Measurements from ENCODE around the gene SLX4. TPM values are rescaled to one million over a fixed set of nuclear protein-coding genes. Genes with fewer than 3 reads are reported as not detected.
"Not testable (repeated sequence)": the region's sequence is repeated elsewhere in the genome, so short reads cannot be mapped to it uniquely, and the experiment has no call there.

The SLX4 gene
- polyA plus RNA-seq, 4 donors = 1.1 to 6.0 (median 2.7) TPM

DNA sequence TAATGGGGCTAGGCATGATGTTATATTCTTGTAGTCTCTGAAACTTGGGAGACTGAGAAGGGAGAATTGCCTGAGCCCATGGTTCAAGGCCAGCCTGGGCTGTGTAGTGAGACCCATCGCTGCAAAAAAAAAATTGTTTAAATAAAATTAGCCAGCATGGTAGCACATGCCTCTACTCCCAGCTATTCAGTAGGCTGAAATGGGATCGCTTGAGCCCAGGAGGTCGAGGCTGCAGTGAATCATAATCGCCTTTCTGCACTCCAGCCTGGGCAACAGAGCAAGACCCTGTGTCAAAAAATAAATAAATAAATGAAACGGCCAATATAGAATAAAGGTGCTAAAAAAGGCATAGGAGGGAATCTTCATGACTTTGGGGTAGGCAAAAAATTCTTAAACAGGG is 13.9 kb upstream of the SLX4 start:
- Histone ChIP-seq H3K27ac (ENCODE audit: low read depth in 1 of 3, low read length in 2 of 3) (peak overlapping the region in 1 of 3 donors; percentile 60), H3K4me3 (ENCODE audit: low read depth in 1 of 3, low read length in 3 of 3) (no peak overlapping the region), H3K27me3 (ENCODE audit: control insufficient read depth in 3 of 3, insufficient read depth in 3 of 3, low read length in 3 of 3) (no peaks in the 10 kb centered on the region), H3K36me3 (ENCODE audit: control insufficient read depth in 3 of 3, insufficient read depth in 2 of 3, low read depth in 1 of 3, low read length in 3 of 3) (peaks cover 0 to 3% (median 0%) of the 10 kb centered on the region in 3 donors), H3K9me3 (ENCODE audit: control insufficient read depth in 2 of 2, insufficient read depth in 1 of 2, low read depth in 1 of 2, low read length in 1 of 2) (no peaks in the 10 kb centered on the region), H3K4me1 (ENCODE audit: control insufficient read depth in 3 of 3, insufficient read depth in 2 of 3, low read depth in 1 of 3, low read length in 2 of 3) (no peaks in the 10 kb centered on the region)
- DNase-seq (no peak), FAIRE-seq (no peak)
- WGBS, 3 donors = 91 to 94% (median 91%) methylated on average over 5 of the region's 5 CpGs

DNA sequence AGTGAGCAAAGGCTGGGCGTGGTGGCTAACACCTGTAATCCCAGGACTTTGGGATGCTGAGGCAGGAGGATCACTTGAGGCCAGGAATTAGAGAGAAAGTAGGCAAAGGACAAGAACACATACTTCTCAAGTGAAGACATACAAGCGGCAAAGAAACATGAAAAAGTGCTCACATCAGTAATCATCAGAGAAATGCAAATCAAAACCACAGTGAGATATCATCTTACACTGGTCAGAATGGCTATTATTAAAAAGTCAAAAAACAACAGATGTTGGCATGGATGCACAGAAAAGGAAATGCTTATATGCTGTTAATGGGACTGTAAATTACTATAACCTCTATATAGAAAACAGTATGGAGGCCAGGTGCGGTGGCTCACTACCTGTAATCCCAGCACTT is 12.2 kb upstream of the SLX4 start:
- Histone ChIP-seq H3K4me1 (ENCODE audit: control insufficient read depth in 3 of 3, insufficient read depth in 2 of 3, low read depth in 1 of 3, low read length in 2 of 3) (no peaks in the 10 kb centered on the region), H3K27me3 (ENCODE audit: control insufficient read depth in 3 of 3, insufficient read depth in 3 of 3, low read length in 3 of 3) (no peaks in the 10 kb centered on the region), H3K27ac (ENCODE audit: low read depth in 1 of 3, low read length in 2 of 3) (no peak overlapping the region), H3K4me3 (ENCODE audit: low read depth in 1 of 3, low read length in 3 of 3) (no peak overlapping the region), H3K9me3 (ENCODE audit: control insufficient read depth in 2 of 2, insufficient read depth in 1 of 2, low read depth in 1 of 2, low read length in 1 of 2) (no peaks in the 10 kb centered on the region), H3K36me3 (ENCODE audit: control insufficient read depth in 3 of 3, insufficient read depth in 2 of 3, low read depth in 1 of 3, low read length in 3 of 3) (peaks cover 0 to 11% (median 0%) of the 10 kb centered on the region in 3 donors)
- WGBS, 3 donors = 80 to 89% (median 83%) methylated on average over 3 of the region's 3 CpGs
- DNase-seq (no peak), FAIRE-seq (no peak)

DNA sequence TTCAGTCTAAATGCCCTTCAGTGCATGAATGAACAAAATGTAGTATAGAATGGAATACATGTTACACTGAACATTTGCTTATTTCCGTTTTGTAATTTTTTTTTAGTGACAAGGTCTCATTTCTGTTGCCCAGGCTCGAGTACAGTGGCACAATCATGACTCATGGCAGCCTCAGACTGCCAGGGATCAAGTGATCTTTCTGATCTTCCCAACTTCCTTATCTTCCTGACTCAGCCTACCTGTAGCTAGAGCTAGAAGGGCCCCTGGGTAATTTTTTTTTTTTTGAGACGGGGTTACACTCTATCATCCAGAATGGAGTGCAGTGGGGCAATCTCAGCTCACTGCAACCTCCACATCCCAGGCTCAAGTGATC is 7.3 kb upstream of the SLX4 start:
- no peaks in the 10 kb centered on the region for H3K9me3 ChIP-seq (ENCODE audit: control insufficient read depth in 2 of 2, insufficient read depth in 1 of 2, low read depth in 1 of 2, low read length in 1 of 2)
- no peak overlapping the region for H3K27ac ChIP-seq (ENCODE audit: low read depth in 1 of 3, low read length in 2 of 3)
- DNase-seq (peak in 1 of 2 donors; percentile 66), FAIRE-seq (no peak)
- peaks cover 0 to 1% (median 0%) of the 10 kb centered on the region in 3 donors for H3K4me1 ChIP-seq (ENCODE audit: control insufficient read depth in 3 of 3, insufficient read depth in 2 of 3, low read depth in 1 of 3, low read length in 2 of 3)
- 38 to 63% (median 40%) methylated on average over 3 of the region's 3 CpGs for WGBS, 3 donors
- H3K27me3 ChIP-seq (ENCODE audit: control insufficient read depth in 3 of 3, insufficient read depth in 3 of 3, low read length in 3 of 3) = no peaks in the 10 kb centered on the region
- no peak overlapping the region for H3K4me3 ChIP-seq (ENCODE audit: low read depth in 1 of 3, low read length in 3 of 3)
- H3K36me3 ChIP-seq (ENCODE audit: control insufficient read depth in 3 of 3, insufficient read depth in 2 of 3, low read depth in 1 of 3, low read length in 3 of 3) = peaks cover 0 to 14% (median 2%) of the 10 kb centered on the region in 3 donors

DNA sequence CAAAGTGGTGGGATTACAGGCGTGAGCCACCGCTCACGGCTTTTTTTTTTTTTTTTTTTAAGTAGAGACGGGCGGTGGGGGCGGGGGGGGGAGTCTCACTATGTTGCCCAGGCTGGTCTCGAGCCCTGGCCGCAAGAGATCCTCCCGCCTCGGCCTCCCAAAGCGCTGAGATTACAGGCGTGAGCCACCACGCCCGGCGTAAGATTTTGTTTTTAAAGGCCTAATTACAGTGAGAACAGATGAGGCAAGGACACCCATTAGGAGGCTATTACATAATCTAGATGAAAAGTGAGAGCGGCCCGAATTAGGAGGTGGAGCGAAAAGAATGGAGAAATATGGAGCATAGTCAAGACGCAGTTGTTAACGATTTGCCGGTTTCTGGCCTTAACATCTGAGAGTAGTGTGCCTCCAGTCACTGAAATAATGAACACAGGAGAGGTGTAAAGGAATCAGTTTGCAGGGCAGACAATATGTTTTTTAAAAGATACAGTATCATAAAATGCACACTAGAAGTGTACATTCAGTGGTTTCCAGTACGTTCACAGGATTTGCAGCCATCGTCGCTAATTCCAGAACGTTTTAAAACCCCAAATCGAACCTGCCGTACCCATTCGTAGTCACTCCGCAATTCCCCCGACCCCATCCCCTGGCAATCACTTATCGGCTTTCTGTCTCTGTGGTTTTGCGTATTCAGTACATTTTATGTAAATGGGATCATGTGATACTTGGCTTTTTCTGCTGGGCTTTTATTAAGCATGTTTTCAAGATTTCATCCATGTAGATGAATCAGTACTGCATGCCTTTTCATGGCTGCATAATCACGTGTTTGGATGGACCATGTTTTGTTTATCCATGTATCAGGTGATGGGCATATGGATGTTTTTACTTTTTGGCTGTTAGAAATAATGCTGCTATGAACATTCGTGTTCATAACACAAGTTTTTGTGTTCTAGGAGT is 1.4 kb upstream of the SLX4 start:
- FAIRE-seq (no peak), DNase-seq (no peak)
- Histone ChIP-seq H3K4me3 (ENCODE audit: low read depth in 1 of 3, low read length in 3 of 3) (peak overlapping the region; percentile 77 to 98 (median 97)), H3K27me3 (ENCODE audit: control insufficient read depth in 3 of 3, insufficient read depth in 3 of 3, low read length in 3 of 3) (no peaks in the 10 kb centered on the region), H3K4me1 (ENCODE audit: control insufficient read depth in 3 of 3, insufficient read depth in 2 of 3, low read depth in 1 of 3, low read length in 2 of 3) (peaks cover 0 to 19% (median 1%) of the 10 kb centered on the region in 3 donors), H3K9me3 (ENCODE audit: control insufficient read depth in 2 of 2, insufficient read depth in 1 of 2, low read depth in 1 of 2, low read length in 1 of 2) (no peaks in the 10 kb centered on the region), H3K27ac (ENCODE audit: low read depth in 1 of 3, low read length in 2 of 3) (no peak overlapping the region), H3K36me3 (ENCODE audit: control insufficient read depth in 3 of 3, insufficient read depth in 2 of 3, low read depth in 1 of 3, low read length in 3 of 3) (peaks cover 0 to 8% (median 2%) of the 10 kb centered on the region in 3 donors)
- WGBS, 3 donors = 67 to 77% (median 68%) methylated on average over 34 of the region's 34 CpGs

DNA sequence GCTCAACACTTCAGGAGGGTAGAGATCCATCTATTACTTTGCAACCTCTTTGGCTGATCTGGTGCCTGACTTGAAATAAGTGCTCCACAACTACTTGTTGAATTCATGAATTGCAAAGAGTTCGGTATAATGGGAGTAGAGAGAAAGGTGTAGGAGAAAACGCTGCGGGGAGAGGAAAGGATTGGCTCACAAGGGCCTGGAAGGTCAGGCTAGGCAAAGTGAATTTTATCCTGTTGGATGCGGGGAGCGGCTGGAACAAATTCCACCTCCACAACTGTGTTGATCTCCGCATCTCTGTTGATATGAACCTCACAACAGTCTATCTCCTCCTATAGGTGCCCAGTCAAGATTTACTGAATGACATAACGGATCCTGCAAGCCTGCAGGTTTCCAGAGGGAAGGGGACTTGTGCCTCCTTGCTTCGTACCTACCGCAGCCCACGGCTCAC is 684 bp downstream of the SLX4 start:
- peak in 1 of 2 donors; percentile 50 for DNase-seq
- 0 to 4% (median 4%) methylated on average over 10 of the region's 10 CpGs for WGBS, 3 donors
- no peak for FAIRE-seq
- Histone ChIP-seq H3K27me3 (ENCODE audit: control insufficient read depth in 3 of 3, insufficient read depth in 3 of 3, low read length in 3 of 3) (no peaks in the 10 kb centered on the region), H3K27ac (ENCODE audit: low read depth in 1 of 3, low read length in 2 of 3) (peak overlapping the region; percentile 84 to 91 (median 85)), H3K4me3 (ENCODE audit: low read depth in 1 of 3, low read length in 3 of 3) (peak overlapping the region; percentile 91 to 98 (median 93)), H3K9me3 (ENCODE audit: control insufficient read depth in 2 of 2, insufficient read depth in 1 of 2, low read depth in 1 of 2, low read length in 1 of 2) (no peaks in the 10 kb centered on the region), H3K4me1 (ENCODE audit: control insufficient read depth in 3 of 3, insufficient read depth in 2 of 3, low read depth in 1 of 3, low read length in 2 of 3) (peaks cover 0 to 19% (median 1%) of the 10 kb centered on the region in 3 donors), H3K36me3 (ENCODE audit: control insufficient read depth in 3 of 3, insufficient read depth in 2 of 3, low read depth in 1 of 3, low read length in 3 of 3) (peaks cover 0 to 14% (median 0%) of the 10 kb centered on the region in 3 donors)

DNA sequence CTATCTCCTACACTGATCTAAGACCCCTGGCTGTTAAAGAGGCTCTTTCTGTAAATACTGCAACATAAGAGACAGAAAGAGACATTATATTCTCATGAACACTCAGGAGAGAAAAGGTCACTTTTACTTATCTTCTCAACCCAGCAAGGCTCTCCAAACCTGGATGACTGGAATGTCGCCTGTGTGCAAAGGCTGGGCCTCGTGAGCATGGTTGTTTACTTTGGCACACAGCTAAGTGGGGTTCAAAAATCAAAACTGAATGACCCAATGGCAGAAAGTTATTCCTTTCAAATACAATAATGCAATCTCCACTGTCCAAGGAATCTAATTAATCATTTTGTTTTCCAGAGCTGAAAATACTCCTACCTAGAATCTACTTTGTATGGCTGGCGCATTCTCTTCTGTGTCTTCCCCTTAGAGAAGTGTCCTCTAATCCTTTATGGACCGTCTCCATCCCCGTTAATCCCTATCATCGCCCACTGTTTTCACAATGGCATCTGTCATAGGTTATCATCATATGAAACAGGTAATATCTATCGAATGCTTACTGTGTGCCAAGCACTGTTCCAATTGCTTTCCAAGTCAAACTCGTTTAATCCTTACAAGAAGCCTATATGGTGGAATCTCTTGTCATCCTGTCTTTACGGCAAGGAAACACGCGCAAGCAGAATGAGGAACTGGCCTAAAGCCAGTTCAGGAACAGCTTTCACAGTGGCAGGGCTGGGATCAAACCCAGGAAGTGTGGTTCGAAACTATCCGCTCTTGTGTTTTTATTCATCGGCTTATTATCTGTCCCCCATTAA is 1.3 kb downstream of the SLX4 start:
- peaks cover 0 to 19% (median under 1%) of the 10 kb centered on the region in 3 donors for H3K4me1 ChIP-seq (ENCODE audit: control insufficient read depth in 3 of 3, insufficient read depth in 2 of 3, low read depth in 1 of 3, low read length in 2 of 3)
- DNase-seq = peak; percentile 66 to 82
- no peaks in the 10 kb centered on the region for H3K27me3 ChIP-seq (ENCODE audit: control insufficient read depth in 3 of 3, insufficient read depth in 3 of 3, low read length in 3 of 3)
- H3K27ac ChIP-seq (ENCODE audit: low read depth in 1 of 3, low read length in 2 of 3) = peak overlapping the region in 2 of 3 donors; percentile 84 to 85
- H3K4me3 ChIP-seq (ENCODE audit: low read depth in 1 of 3, low read length in 3 of 3) = peak overlapping the region; percentile 91 to 98 (median 93)
- WGBS, 3 donors = 20 to 44% (median 31%) methylated on average over 14 of the region's 14 CpGs
- no peak for FAIRE-seq
- no peaks in the 10 kb centered on the region for H3K9me3 ChIP-seq (ENCODE audit: control insufficient read depth in 2 of 2, insufficient read depth in 1 of 2, low read depth in 1 of 2, low read length in 1 of 2)
- H3K36me3 ChIP-seq (ENCODE audit: control insufficient read depth in 3 of 3, insufficient read depth in 2 of 3, low read depth in 1 of 3, low read length in 3 of 3) = peaks cover 0 to 14% (median 0%) of the 10 kb centered on the region in 3 donors

DNA sequence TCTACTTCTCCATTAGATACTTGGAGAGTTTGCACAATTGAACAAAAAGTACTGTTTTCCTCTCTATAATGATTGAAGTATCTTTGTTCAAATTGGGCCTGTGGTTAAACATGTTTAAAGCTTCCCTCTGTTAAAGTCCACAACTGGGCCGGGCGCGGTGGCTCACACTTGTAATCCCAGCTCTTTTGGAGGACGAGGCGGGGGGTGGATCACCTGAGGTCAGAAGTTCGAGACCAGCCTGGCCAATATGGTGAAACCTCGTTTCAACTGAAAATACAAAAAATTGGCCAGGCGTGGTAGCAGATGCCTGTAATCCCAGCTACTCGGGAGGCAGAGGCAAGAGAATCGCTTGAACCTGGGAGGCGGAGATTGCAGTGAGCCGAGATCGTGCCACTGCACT is 2.4 kb downstream of the SLX4 start:
- not testable (repeated sequence) for H3K27ac ChIP-seq (ENCODE audit: low read depth in 1 of 3, low read length in 2 of 3); H3K4me3 ChIP-seq (ENCODE audit: low read depth in 1 of 3, low read length in 3 of 3); FAIRE-seq; H3K27me3 ChIP-seq (ENCODE audit: control insufficient read depth in 3 of 3, insufficient read depth in 3 of 3, low read length in 3 of 3); H3K9me3 ChIP-seq (ENCODE audit: control insufficient read depth in 2 of 2, insufficient read depth in 1 of 2, low read depth in 1 of 2, low read length in 1 of 2); DNase-seq
- WGBS, 3 donors = 94 to 95% (median 94%) methylated on average over 13 of the region's 13 CpGs
- Histone ChIP-seq H3K4me1 (ENCODE audit: control insufficient read depth in 3 of 3, insufficient read depth in 2 of 3, low read depth in 1 of 3, low read length in 2 of 3) (peaks cover 0 to 19% (median 0%) of the 10 kb centered on the region in 3 donors), H3K36me3 (ENCODE audit: control insufficient read depth in 3 of 3, insufficient read depth in 2 of 3, low read depth in 1 of 3, low read length in 3 of 3) (peaks cover 0 to 11% (median 0%) of the 10 kb centered on the region in 3 donors)

DNA sequence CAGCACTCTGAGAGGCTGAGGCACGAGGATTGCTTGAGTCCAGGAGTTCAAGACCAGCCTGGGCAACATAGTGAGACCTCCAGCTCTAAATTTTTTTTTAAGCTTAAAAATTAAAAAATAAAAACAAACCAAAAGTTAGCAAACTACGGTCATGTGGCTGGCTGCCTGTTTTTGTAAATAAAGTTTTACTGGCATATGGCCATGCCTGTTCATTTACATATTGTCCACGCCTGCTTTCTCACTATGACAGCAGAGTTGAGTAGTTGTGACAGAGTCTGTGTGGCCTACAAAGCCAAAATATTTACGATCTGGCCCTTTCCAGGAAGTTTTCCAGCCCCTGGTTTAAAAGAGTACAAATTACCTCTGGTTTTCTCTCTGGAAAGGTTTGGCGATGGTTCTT is 3.3 kb downstream of the SLX4 start:
- H3K9me3 ChIP-seq (ENCODE audit: control insufficient read depth in 2 of 2, insufficient read depth in 1 of 2, low read depth in 1 of 2, low read length in 1 of 2) = no peaks in the 10 kb centered on the region
- DNase-seq (no peak), FAIRE-seq (no peak)
- peaks cover 0 to 17% (median 0%) of the 10 kb centered on the region in 3 donors for H3K36me3 ChIP-seq (ENCODE audit: control insufficient read depth in 3 of 3, insufficient read depth in 2 of 3, low read depth in 1 of 3, low read length in 3 of 3)
- H3K4me3 ChIP-seq (ENCODE audit: low read depth in 1 of 3, low read length in 3 of 3) = no peak overlapping the region
- H3K27me3 ChIP-seq (ENCODE audit: control insufficient read depth in 3 of 3, insufficient read depth in 3 of 3, low read length in 3 of 3) = no peaks in the 10 kb centered on the region
- peaks cover 0 to 17% (median 0%) of the 10 kb centered on the region in 3 donors for H3K4me1 ChIP-seq (ENCODE audit: control insufficient read depth in 3 of 3, insufficient read depth in 2 of 3, low read depth in 1 of 3, low read length in 2 of 3)
- 80 to 85% (median 84%) methylated on average over 5 of the region's 5 CpGs for WGBS, 3 donors
- H3K27ac ChIP-seq (ENCODE audit: low read depth in 1 of 3, low read length in 2 of 3) = no peak overlapping the region
